ENCODE data around the gene TAOK1. TPM values are rescaled to one million over a fixed set of nuclear protein-coding genes. Genes with fewer than 3 reads are reported as not detected.

Gene TAOK1
- total and polyA plus RNA-seq, 9 of the 15 experiments (the other 6 are each of a cell fraction or from before 2014, with no cell fraction given) = 3.2 to 33.1 (median 16.5) TPM

DNA sequence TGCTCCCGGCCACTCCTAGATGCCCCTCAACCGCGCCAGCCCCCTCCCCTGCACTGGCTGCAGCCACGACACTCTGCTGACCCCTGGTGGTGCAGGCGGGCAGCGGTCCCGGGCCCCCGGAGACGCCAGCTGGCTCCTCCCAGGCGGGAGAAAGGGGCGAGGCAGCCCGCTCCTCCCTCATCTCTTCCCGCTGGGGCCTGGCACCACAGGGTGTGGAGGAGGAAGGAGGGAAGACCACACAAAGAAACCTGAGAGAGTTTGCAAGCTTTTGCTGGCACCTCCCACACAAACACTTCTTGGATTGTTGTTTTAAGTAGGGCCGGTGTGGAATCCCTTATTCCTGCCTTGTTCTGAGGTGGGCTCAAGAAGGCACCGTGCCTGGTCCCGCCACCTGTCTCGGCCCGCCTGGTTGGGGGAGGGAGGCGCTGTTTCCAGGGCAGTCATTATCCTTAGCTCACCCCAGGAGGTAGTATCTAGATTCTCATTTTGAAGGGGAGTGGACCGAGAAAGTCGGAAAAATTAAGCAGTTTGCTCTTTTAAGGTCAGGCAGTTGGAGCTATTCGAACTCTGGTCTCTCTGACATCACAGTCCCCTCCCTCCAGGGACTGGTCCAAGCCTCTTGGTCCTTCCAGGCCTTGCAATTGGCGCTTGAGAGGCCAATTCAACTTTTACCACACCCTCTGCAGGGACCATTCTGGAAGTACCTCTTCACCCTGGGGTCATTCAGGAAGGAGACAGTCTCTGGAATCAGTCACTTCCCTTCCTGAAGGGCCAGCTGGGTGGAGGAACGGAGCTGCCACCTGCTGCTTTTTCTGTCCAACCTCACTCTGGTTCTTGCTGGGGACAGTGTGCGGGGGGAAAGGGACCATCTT lies 201.8 kb downstream of the TAOK1 start (continued):
- TF ChIP-seq, protein P1, sequence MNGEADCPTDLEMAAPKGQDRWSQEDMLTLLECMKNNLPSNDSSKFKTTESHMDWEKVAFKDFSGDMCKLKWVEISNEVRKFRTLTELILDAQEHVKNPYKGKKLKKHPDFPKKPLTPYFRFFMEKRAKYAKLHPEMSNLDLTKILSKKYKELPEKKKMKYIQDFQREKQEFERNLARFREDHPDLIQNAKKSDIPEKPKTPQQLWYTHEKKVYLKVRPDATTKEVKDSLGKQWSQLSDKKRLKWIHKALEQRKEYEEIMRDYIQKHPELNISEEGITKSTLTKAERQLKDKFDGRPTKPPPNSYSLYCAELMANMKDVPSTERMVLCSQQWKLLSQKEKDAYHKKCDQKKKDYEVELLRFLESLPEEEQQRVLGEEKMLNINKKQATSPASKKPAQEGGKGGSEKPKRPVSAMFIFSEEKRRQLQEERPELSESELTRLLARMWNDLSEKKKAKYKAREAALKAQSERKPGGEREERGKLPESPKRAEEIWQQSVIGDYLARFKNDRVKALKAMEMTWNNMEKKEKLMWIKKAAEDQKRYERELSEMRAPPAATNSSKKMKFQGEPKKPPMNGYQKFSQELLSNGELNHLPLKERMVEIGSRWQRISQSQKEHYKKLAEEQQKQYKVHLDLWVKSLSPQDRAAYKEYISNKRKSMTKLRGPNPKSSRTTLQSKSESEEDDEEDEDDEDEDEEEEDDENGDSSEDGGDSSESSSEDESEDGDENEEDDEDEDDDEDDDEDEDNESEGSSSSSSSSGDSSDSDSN (IDR thresholded peaks at IDR 0.05; ENCODE audit: borderline replicate concordance in 1 of 2, low read depth in 2 of 2, low read length in 2 of 2) = no peak
- TF ChIP-seq, protein P2, sequence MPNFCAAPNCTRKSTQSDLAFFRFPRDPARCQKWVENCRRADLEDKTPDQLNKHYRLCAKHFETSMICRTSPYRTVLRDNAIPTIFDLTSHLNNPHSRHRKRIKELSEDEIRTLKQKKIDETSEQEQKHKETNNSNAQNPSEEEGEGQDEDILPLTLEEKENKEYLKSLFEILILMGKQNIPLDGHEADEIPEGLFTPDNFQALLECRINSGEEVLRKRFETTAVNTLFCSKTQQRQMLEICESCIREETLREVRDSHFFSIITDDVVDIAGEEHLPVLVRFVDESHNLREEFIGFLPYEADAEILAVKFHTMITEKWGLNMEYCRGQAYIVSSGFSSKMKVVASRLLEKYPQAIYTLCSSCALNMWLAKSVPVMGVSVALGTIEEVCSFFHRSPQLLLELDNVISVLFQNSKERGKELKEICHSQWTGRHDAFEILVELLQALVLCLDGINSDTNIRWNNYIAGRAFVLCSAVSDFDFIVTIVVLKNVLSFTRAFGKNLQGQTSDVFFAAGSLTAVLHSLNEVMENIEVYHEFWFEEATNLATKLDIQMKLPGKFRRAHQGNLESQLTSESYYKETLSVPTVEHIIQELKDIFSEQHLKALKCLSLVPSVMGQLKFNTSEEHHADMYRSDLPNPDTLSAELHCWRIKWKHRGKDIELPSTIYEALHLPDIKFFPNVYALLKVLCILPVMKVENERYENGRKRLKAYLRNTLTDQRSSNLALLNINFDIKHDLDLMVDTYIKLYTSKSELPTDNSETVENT (CRISPR knock-in tag; IDR thresholded peaks at IDR 0.05) = peak; percentile 32; the same call in 1 of the 2 replicates
- TF ChIP-seq MXI1 (IDR thresholded peaks at IDR 0.05; ENCODE audit: low read depth, low read length) (peak; percentile 20; the same call in 1 of the 2 replicates), ARID2 (IDR thresholded peaks at IDR 0.05) (peak; percentile 78), KDM4B (IDR thresholded peaks at IDR 0.05; ENCODE audit: borderline replicate concordance in 2 of 2, low read depth in 1 of 2) (0 out of 4 replicates have a peak, but pooled peaks of 1 of the 2 experiments have one; percentile 29), ZBTB17 (CRISPR knock-in tag; IDR thresholded peaks at IDR 0.05) (0 out of 2 replicates have a peak, but pooled peaks have one; percentile 39), FOXP1 (CRISPR knock-in tag; IDR thresholded peaks at IDR 0.05) (no peak), ZKSCAN1 (IDR thresholded peaks at IDR 0.05; ENCODE audit: low read depth, low read length) (peak; percentile 30; the same call in 1 of the 2 replicates), RNF2 (IDR thresholded peaks at IDR 0.05) (no peak), BCL6 (CRISPR knock-in tag; IDR thresholded peaks at IDR 0.05) (no peak), ZNF695 (CRISPR knock-in tag; IDR thresholded peaks at IDR 0.05) (no peak), GATAD2A (IDR thresholded peaks at IDR 0.05) (peak; percentile 66; the same call in 1 of the 2 replicates), KLF6 (CRISPR knock-in tag; IDR thresholded peaks at IDR 0.05; ENCODE audit: borderline replicate concordance) (peak; percentile 27; the same call in 1 of the 2 replicates), KDM2B (CRISPR knock-in tag; IDR thresholded peaks at IDR 0.05) (0 out of 2 replicates have a peak, but pooled peaks have one; percentile 8), ZBTB7A (IDR thresholded peaks at IDR 0.05; ENCODE audit: borderline replicate concordance, control insufficient read depth, low read depth, low read length) (peak; percentile 99)
- TF ChIP-seq, protein P3, sequence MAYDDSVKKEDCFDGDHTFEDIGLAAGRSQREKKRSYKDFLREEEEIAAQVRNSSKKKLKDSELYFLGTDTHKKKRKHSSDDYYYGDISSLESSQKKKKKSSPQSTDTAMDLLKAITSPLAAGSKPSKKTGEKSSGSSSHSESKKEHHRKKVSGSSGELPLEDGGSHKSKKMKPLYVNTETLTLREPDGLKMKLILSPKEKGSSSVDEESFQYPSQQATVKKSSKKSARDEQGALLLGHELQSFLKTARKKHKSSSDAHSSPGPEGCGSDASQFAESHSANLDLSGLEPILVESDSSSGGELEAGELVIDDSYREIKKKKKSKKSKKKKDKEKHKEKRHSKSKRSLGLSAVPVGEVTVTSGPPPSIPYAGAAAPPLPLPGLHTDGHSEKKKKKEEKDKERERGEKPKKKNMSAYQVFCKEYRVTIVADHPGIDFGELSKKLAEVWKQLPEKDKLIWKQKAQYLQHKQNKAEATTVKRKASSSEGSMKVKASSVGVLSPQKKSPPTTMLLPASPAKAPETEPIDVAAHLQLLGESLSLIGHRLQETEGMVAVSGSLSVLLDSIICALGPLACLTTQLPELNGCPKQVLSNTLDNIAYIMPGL (CRISPR knock-in tag; IDR thresholded peaks at IDR 0.05) = 0 out of 2 replicates have a peak, but pooled peaks have one; percentile 24
- TF ChIP-seq, protein P4, sequence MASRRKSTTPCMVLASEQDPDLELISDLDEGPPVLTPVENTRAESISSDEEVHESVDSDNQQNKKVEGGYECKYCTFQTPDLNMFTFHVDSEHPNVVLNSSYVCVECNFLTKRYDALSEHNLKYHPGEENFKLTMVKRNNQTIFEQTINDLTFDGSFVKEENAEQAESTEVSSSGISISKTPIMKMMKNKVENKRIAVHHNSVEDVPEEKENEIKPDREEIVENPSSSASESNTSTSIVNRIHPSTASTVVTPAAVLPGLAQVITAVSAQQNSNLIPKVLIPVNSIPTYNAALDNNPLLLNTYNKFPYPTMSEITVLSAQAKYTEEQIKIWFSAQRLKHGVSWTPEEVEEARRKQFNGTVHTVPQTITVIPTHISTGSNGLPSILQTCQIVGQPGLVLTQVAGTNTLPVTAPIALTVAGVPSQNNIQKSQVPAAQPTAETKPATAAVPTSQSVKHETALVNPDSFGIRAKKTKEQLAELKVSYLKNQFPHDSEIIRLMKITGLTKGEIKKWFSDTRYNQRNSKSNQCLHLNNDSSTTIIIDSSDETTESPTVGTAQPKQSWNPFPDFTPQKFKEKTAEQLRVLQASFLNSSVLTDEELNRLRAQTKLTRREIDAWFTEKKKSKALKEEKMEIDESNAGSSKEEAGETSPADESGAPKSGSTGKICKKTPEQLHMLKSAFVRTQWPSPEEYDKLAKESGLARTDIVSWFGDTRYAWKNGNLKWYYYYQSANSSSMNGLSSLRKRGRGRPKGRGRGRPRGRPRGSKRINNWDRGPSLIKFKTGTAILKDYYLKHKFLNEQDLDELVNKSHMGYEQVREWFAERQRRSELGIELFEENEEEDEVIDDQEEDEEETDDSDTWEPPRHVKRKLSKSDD (conservative IDR thresholded peaks at IDR 0.05; ENCODE audit: low read length) = no peak

All from K562 (cell line).